ENCODE data around the gene FBXO27. TPM values are rescaled to one million over a fixed set of nuclear protein-coding genes. Genes with fewer than 3 reads are reported as not detected.

Gene FBXO27
- total RNA-seq, 1 donor from 2014 or later, result 7.4 TPM

DNA sequence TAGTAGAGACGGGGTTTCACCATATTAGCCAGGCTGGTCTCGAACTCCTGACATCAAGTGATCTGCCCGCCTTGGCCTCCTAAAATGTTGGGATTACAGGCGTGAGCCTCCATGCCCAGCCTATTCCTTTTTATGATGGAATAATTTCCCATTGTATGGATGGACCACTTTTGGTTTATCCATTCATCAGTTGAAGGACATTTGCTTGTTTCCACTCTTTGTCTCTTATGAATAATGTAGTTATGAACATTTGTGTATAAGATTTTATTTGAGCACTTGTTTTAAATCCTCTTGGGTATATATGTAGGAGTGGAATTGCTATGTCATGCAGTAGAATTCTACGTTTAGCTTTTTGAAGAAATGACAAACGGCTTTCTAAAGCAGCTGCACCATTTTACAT, 23.3 kb downstream of the FBXO27 start:
- Mint-ChIP-seq H3K4me1 (ENCODE audit: low read depth) (no peaks in the 10 kb centered on the region), H3K27ac (ENCODE audit: unreplicated experiment) (no peak overlapping the region), H3K27me3 (ENCODE audit: low read depth) (peaks cover 13% of the 10 kb centered on the region), H3K4me3 (ENCODE audit: unreplicated experiment) (no peak overlapping the region), H3K36me3 (ENCODE audit: low read depth) (no peaks in the 10 kb centered on the region), H3K9me3 (ENCODE audit: low read depth) (no peaks in the 10 kb centered on the region)
- no peak for DNase-seq (ENCODE audit: low spot score)
- TF ChIP-seq, protein P1, sequence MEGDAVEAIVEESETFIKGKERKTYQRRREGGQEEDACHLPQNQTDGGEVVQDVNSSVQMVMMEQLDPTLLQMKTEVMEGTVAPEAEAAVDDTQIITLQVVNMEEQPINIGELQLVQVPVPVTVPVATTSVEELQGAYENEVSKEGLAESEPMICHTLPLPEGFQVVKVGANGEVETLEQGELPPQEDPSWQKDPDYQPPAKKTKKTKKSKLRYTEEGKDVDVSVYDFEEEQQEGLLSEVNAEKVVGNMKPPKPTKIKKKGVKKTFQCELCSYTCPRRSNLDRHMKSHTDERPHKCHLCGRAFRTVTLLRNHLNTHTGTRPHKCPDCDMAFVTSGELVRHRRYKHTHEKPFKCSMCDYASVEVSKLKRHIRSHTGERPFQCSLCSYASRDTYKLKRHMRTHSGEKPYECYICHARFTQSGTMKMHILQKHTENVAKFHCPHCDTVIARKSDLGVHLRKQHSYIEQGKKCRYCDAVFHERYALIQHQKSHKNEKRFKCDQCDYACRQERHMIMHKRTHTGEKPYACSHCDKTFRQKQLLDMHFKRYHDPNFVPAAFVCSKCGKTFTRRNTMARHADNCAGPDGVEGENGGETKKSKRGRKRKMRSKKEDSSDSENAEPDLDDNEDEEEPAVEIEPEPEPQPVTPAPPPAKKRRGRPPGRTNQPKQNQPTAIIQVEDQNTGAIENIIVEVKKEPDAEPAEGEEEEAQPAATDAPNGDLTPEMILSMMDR (IDR thresholded peaks at IDR 0.05), result no peak

DNA sequence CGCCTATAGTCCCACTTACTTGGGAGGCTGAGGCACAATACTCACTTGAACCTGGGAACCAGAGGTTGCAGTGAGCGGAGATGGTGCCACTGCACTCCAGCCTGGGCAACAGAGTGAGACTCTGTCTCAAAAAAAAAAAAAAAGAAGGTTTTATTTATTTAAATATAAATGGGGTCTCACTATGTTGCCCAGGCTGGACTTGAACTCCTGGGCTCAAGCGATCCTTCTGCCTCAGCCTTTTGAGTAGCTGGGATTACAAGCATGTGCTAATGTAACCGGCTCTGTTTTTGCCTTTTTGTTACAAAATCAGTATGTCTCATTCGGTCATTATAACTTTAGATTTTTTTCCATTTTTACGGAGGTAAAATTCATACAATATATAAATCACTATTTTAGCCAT, 24.2 kb downstream of the FBXO27 start:
- DNase-seq (ENCODE audit: low spot score), result no peak
- no peaks in the 10 kb centered on the region for H3K36me3 Mint-ChIP-seq (ENCODE audit: low read depth)
- no peak overlapping the region for H3K4me3 Mint-ChIP-seq (ENCODE audit: unreplicated experiment)
- H3K27me3 Mint-ChIP-seq (ENCODE audit: low read depth), result peaks cover 13% of the 10 kb centered on the region
- H3K27ac Mint-ChIP-seq (ENCODE audit: unreplicated experiment), result no peak overlapping the region
- H3K4me1 Mint-ChIP-seq (ENCODE audit: low read depth), result peaks cover 2% of the 10 kb centered on the region
- TF ChIP-seq, protein P1 (IDR thresholded peaks at IDR 0.05), result no peak
- no peaks in the 10 kb centered on the region for H3K9me3 Mint-ChIP-seq (ENCODE audit: low read depth)

DNA sequence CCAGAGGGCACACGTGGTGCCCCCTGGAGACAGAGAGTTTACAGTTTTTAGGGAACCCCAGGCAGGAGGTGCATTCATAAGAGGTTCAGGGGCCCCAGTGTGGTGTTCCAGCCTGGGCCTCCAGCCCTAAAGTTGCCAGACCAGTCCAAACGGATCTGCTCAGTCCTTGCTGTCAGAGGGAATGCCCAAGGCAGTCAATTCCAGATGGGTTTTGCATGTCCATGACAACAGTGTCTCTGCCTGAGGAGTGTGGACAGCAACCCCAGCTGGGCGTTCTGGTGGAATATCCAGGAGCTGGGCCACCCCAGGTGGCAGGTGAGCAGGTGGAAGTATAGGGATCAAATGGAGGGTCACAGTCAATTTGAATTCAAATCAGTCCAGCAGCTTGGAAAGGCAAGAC, 25.3 kb downstream of the FBXO27 start:
- no peaks in the 10 kb centered on the region for H3K36me3 Mint-ChIP-seq (ENCODE audit: low read depth)
- H3K9me3 Mint-ChIP-seq (ENCODE audit: low read depth), result no peaks in the 10 kb centered on the region
- peaks cover 13% of the 10 kb centered on the region for H3K27me3 Mint-ChIP-seq (ENCODE audit: low read depth)
- H3K4me3 Mint-ChIP-seq (ENCODE audit: unreplicated experiment), result no peak overlapping the region
- H3K27ac Mint-ChIP-seq (ENCODE audit: unreplicated experiment), result no peak overlapping the region
- H3K4me1 Mint-ChIP-seq (ENCODE audit: low read depth), result peaks cover 2% of the 10 kb centered on the region
- no peak for DNase-seq (ENCODE audit: low spot score)
- TF ChIP-seq, protein P1 (IDR thresholded peaks at IDR 0.05), result no peak

DNA sequence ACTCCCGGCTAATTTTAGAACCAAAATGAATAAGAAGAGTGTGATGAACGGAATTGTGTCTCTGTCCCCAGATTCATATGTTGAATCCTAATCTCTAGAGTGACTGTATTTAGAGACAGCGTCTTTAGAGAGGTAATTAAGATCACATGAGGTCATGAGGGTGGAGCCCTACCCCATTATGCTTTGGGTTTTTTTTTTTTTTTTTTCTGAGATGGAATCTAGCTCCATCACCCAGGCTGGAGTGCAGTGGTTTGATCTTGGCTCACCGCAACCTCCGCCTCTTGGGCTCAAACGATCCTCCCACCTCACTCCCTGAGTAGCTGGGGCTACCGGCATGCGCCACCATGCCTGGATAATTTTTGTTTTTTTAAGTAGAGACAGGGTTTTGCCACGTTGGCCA, 27.9 kb downstream of the FBXO27 start:
- Mint-ChIP-seq H3K4me1 (ENCODE audit: low read depth) (peaks cover 2% of the 10 kb centered on the region), H3K36me3 (ENCODE audit: low read depth) (no peaks in the 10 kb centered on the region), H3K27me3 (ENCODE audit: low read depth) (peaks cover 13% of the 10 kb centered on the region), H3K4me3 (ENCODE audit: unreplicated experiment) (no peak overlapping the region), H3K9me3 (ENCODE audit: low read depth) (no peaks in the 10 kb centered on the region), H3K27ac (ENCODE audit: unreplicated experiment) (no peak overlapping the region)
- TF ChIP-seq, protein P1 (IDR thresholded peaks at IDR 0.05), result no peak
- DNase-seq (ENCODE audit: low spot score), result no peak

DNA sequence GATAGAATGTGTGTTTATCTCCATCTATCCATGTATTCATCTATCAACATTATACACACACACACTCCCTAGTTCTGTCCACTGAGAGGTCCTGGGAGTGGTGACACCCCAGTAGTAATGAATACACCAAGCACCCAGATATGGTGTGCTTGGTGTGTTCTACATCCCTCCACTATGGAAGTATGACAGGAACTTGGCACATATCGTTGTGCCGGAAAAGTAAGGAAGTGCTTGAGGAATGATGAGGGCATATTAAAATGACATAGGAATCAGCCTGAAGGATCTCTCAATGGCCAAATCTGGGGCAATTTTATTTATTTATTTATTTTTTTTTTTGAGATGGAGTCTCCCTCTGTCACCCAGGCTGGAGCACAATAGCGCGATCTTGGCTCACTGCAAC, 28.6 kb downstream of the FBXO27 start:
- Mint-ChIP-seq H3K36me3 (ENCODE audit: low read depth) (no peaks in the 10 kb centered on the region), H3K9me3 (ENCODE audit: low read depth) (no peaks in the 10 kb centered on the region)

More for the DNA sequence above, 28.6 kb downstream of the FBXO27 start:
- TF ChIP-seq, protein P1 (IDR thresholded peaks at IDR 0.05), result no peak
- Mint-ChIP-seq H3K27me3 (ENCODE audit: low read depth) (peaks cover 13% of the 10 kb centered on the region), H3K4me3 (ENCODE audit: unreplicated experiment) (no peak overlapping the region), H3K4me1 (ENCODE audit: low read depth) (peaks cover 4% of the 10 kb centered on the region), H3K27ac (ENCODE audit: unreplicated experiment) (no peak overlapping the region)
- DNase-seq (ENCODE audit: low spot score), result no peak

All from chondrocyte (in vitro differentiated cells).